ENCODE results near the gene SCYGR2.
A peak's percentile ranks its signal among the peaks of the same experiment; 100 is the strongest.

Gene SCYGR2

DNA sequence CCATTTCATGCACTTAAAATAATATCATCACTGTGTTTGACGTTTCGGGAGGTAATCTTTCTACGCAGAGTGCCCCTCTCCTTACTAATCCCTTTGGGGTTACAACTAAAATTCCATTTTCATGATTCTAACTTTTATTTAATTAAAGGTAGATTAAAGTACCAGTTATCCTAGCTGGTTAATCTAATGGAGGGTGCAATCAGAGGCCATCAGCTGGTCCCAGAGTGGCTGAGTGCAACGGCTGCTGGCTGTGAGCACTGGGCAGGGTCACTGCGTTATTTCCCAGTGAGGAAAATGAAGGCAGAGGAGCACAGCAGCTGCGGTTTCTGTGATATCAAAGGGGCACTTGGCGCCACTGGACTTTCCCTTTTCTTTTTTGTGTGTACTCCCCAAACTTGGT lies 30.7 kb downstream of the SCYGR2 start:
- Histone ChIP-seq H3K4me3 (replicated peaks; ENCODE audit: low read depth, low read length) (no peak overlapping the region), H3K27me3 (replicated peaks; ENCODE audit: control insufficient read depth, insufficient read depth, low read length) (no peaks in the 10 kb centered on the region), H3K36me3 (ENCODE audit: control insufficient read depth, insufficient read depth, low read length) (no peaks in the 10 kb centered on the region)
- TF ChIP-seq, protein P1, sequence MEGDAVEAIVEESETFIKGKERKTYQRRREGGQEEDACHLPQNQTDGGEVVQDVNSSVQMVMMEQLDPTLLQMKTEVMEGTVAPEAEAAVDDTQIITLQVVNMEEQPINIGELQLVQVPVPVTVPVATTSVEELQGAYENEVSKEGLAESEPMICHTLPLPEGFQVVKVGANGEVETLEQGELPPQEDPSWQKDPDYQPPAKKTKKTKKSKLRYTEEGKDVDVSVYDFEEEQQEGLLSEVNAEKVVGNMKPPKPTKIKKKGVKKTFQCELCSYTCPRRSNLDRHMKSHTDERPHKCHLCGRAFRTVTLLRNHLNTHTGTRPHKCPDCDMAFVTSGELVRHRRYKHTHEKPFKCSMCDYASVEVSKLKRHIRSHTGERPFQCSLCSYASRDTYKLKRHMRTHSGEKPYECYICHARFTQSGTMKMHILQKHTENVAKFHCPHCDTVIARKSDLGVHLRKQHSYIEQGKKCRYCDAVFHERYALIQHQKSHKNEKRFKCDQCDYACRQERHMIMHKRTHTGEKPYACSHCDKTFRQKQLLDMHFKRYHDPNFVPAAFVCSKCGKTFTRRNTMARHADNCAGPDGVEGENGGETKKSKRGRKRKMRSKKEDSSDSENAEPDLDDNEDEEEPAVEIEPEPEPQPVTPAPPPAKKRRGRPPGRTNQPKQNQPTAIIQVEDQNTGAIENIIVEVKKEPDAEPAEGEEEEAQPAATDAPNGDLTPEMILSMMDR (IDR thresholded peaks at IDR 0.05; ENCODE audit: insufficient read depth, low read length, poor library complexity, severe bottlenecking) = no peak
- no peak for DNase-seq (ENCODE audit: extremely low read depth, insufficient read length)

DNA sequence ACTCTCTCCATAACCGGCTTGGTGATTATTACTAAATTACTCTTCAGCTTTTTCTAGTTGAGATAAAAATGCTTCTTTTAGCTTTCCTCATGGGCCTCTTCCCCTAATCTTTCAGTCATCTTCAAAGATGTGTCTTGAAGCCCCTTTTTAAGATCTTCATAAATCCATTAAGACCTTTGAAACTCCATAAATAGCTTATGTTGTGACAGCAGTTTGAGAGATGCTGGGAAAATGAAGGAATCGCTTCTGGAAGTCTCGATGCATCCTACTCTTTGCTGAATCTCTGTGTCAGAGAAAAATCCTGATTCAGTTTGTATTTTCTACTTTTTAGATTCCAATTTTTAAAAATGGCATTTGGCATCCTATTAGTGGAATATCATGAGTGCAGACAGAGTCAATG lies 31.6 kb downstream of the SCYGR2 start:
- no peaks in the 10 kb centered on the region for H3K27me3 ChIP-seq (replicated peaks; ENCODE audit: control insufficient read depth, insufficient read depth, low read length)
- no peak overlapping the region for H3K4me3 ChIP-seq (replicated peaks; ENCODE audit: low read depth, low read length)
- no peak for DNase-seq (ENCODE audit: extremely low read depth, insufficient read length)
- no peaks in the 10 kb centered on the region for H3K36me3 ChIP-seq (ENCODE audit: control insufficient read depth, insufficient read depth, low read length)
- TF ChIP-seq, protein P1 (IDR thresholded peaks at IDR 0.05; ENCODE audit: insufficient read depth, low read length, poor library complexity, severe bottlenecking) = no peak

DNA sequence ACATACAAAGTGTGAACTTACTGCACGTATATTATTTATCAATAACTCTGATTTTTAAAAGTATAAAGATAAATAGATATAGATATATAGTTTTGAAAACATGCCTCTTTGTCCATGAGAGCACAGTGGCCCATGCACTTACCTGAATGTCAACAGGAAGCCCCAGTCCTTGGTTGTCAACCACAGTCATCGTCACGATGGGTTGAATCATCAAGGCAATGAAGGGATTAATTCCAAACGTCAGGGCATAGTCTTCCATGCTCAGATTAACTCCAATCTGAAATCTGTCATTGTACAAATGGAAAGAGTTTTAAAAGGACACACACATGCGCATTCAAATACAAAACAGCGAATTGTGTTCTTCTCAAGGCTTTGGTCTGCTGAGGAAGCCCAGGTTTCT lies 34.1 kb downstream of the SCYGR2 start:
- Histone ChIP-seq H3K27me3 (replicated peaks; ENCODE audit: control insufficient read depth, insufficient read depth, low read length) (no peaks in the 10 kb centered on the region), H3K4me3 (replicated peaks; ENCODE audit: low read depth, low read length) (no peak overlapping the region), H3K36me3 (ENCODE audit: control insufficient read depth, insufficient read depth, low read length) (no peaks in the 10 kb centered on the region)
- TF ChIP-seq, protein P1 (IDR thresholded peaks at IDR 0.05; ENCODE audit: insufficient read depth, low read length, poor library complexity, severe bottlenecking) = no peak
- DNase-seq (ENCODE audit: extremely low read depth, insufficient read length) = no peak

DNA sequence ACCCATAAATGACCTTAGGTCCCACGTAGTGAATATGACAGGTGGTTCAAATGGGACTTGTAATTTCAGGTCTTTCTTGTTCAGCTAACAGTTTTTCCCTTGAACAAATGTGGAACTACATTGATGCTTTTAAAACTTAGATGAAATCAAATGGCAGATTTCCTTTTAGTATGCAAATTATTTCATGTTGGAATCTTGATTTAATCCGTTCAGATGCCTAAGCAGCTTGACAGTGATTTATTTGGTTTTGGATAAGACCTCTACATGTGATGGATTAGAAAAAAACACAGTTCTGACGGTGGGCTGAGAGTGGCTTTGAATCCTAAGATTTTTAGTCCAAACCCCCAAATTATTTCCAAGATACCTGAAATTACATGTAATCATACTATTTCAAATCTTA lies 35.5 kb downstream of the SCYGR2 start:
- no peak for DNase-seq (ENCODE audit: extremely low read depth, insufficient read length)
- TF ChIP-seq, protein P1 (IDR thresholded peaks at IDR 0.05; ENCODE audit: insufficient read depth, low read length, poor library complexity, severe bottlenecking) = no peak
- Histone ChIP-seq H3K4me3 (replicated peaks; ENCODE audit: low read depth, low read length) (no peak overlapping the region), H3K27me3 (replicated peaks; ENCODE audit: control insufficient read depth, insufficient read depth, low read length) (no peaks in the 10 kb centered on the region), H3K36me3 (ENCODE audit: control insufficient read depth, insufficient read depth, low read length) (no peaks in the 10 kb centered on the region)

DNA sequence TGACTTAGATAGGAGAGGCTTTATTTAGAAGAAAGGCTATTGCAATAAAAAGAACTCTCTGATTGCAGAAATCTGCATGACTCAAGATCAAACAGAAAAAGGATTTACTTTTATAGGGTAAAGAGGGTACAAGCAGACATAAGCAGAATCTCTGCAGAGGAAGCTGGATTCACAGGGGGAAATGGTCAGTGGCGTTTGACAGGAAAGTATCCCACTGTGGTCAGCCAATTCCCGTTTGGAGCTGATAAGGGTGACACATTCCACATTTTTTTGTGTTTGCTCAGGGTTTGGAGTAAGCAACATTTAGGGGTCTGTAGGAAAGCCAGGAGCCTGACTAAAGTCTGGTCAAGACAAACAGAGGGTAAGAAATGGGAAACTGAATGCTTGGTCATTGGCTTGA lies 44.0 kb downstream of the SCYGR2 start:
- H3K4me3 ChIP-seq (replicated peaks; ENCODE audit: low read depth, low read length) = no peak overlapping the region
- TF ChIP-seq, protein P1 (IDR thresholded peaks at IDR 0.05; ENCODE audit: insufficient read depth, low read length, poor library complexity, severe bottlenecking) = no peak
- no peaks in the 10 kb centered on the region for H3K27me3 ChIP-seq (replicated peaks; ENCODE audit: control insufficient read depth, insufficient read depth, low read length)
- no peaks in the 10 kb centered on the region for H3K36me3 ChIP-seq (ENCODE audit: control insufficient read depth, insufficient read depth, low read length)
- no peak for DNase-seq (ENCODE audit: extremely low read depth, insufficient read length)

DNA sequence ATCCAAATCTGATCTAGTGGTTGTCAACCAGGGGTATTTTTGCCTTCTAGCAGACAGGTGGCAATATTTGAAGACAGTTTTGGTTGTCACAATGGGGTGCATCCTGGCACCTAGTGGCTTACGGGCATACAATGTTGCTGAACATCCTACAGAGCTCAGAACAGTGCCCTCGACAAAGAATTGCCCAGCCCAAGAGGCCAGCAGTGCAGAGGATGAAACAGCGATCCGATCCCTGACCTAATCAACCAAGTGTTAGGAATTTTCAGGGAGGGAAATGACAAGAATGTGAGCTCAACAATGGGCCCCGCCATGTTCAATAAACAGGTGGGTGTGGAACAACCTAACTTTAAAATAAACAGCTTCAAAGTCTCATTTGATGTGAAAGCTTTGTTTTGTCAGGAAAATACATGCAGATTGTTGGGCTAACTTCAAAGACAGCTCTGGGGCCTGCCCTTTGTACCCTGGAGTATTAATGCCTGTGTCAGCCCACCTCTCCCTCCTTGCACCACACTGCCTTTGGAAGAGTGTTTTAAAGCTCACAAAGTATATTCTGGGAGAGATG lies 45.4 kb downstream of the SCYGR2 start:
- Histone ChIP-seq H3K27me3 (replicated peaks; ENCODE audit: control insufficient read depth, insufficient read depth, low read length) (no peaks in the 10 kb centered on the region), H3K4me3 (replicated peaks; ENCODE audit: low read depth, low read length) (no peak overlapping the region), H3K36me3 (ENCODE audit: control insufficient read depth, insufficient read depth, low read length) (no peaks in the 10 kb centered on the region)
- DNase-seq (ENCODE audit: extremely low read depth, insufficient read length) = no peak
- TF ChIP-seq, protein P1 (IDR thresholded peaks at IDR 0.05; ENCODE audit: insufficient read depth, low read length, poor library complexity, severe bottlenecking) = peak; percentile 8
